Measurements from ENCODE around the gene SHC2. TPM values are rescaled to one million over a fixed set of nuclear protein-coding genes. Genes with fewer than 3 reads are reported as not detected.

Gene SHC2
- total RNA-seq, 4 donors from 2014 or later = 31.5 to 72.8 (median 48.8) TPM

DNA sequence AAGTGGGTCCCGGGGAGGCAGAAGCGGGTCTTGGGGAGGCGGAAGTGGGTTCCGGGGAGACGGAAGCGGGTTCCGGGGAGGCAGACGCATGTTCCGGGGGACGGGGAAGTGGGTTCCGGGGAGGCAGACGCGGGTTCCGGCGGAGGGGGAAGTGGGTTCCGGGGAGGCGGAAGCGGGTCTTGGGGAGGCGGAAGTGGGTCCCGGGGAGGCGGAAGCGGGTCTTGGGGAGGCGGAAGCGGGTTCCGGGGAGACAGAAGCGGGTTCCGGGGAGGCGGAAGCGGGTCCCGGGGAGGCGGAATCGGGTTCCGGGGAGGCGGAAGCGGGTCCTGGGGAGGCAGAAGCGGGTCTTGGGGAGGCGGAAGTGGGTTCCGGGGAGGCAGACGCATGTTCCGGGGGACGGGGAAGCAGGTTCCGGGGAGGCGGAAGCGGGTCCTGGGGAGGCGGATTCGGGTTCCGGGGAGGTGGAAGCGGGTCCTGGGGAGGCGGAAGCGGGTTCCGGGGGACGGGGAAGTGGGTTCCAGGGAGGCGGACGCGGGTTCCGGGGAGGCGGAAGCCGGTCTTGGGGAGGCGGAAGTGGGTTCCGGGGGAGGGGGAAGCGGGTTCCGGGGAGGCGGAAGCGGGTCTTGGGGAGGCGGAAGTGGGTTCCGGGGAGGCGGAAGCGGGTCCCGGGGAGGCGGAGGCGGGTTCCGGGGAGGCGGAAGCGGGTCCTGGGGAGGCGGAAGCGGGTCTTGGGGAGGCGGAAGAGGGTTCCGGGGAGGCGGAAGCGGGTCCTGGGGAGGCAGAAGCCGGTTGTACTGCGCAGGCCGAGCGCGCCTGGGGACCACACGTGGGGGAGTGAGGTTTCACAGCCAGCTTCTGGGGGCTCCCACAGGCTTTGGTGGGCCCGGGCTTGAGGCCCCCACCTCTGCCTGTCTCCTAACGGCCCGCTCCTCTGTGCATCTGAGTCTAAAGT is 2.5 kb downstream of the SHC2 start:
- no peak for DNase-seq
- intact Hi-C loops (cut with DNase I) = no loop called here
- no peaks in the 10 kb centered on the region for H3K36me3 ChIP-seq
- H3K4me1 ChIP-seq = peaks cover 4 to 7% of the 10 kb centered on the region in 2 donors
- no peaks in the 10 kb centered on the region for H3K9me3 ChIP-seq
- TF ChIP-seq POLR2A (IDR thresholded peaks at IDR 0.05) = no peak
- TF ChIP-seq CTCF (IDR thresholded peaks at IDR 0.05) = no peak
- no peaks in the 10 kb centered on the region for H3K27me3 ChIP-seq
- WGBS, 2 donors = 93 to 96% methylated on average over 79 to 88 of the region's 89 CpGs
- H3K4me3 ChIP-seq (replicated peaks in 1 of 3) = no peak overlapping the region
- no peak overlapping the region for H3K27ac ChIP-seq

GRCh38 chr19:457636-458035 is 3.2 kb downstream of the SHC2 start:
- Histone ChIP-seq H3K4me1 (peaks cover 4 to 7% of the 10 kb centered on the region in 2 donors), H3K27me3 (no peaks in the 10 kb centered on the region), H3K36me3 (no peaks in the 10 kb centered on the region), H3K9me3 (no peaks in the 10 kb centered on the region), H3K27ac (no peak overlapping the region), H3K4me3 (replicated peaks in 1 of 3) (no peak overlapping the region)
- WGBS, 2 donors = 94 to 96% methylated on average over 30 of the region's 30 CpGs
- DNase-seq = no peak
- TF ChIP-seq POLR2A (IDR thresholded peaks at IDR 0.05) (no peak), CTCF (IDR thresholded peaks at IDR 0.05) (no peak)
- intact Hi-C loops (cut with DNase I) = no loop called here

DNA sequence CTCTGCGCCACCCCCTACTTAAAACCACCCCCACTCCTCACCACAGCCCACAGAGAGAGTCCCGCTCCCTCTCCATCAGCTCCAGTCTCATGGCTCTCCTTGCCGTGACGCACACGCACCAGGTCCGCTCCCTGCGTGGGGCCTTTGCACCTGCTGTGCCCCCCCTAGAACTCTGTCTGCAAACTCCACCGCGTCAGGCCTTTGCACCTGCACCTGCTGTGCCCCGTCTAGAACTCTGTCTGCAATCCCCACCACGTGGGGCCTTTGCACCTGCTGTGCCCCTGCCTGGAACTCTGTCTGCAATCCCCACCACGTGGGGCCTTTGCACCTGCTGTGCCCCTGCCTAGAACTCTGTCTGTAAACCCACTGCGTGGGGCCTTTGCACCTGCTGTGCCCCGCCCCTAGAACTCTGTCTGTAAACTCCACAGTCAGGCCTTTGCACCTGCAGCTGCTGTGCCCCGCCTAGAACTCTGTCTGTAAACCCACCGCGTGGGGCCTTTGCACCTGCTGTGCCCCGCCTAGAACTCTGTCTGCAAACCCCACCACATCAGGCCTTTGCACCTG is 4.2 kb downstream of the SHC2 start:
- H3K27ac ChIP-seq = no peak overlapping the region
- no peaks in the 10 kb centered on the region for H3K36me3 ChIP-seq
- WGBS, 2 donors = 86 to 94% methylated on average over 17 to 18 of the region's 18 CpGs
- no peak overlapping the region for H3K4me3 ChIP-seq (replicated peaks in 1 of 3)
- no peaks in the 10 kb centered on the region for H3K9me3 ChIP-seq
- H3K4me1 ChIP-seq = peaks cover 4 to 6% of the 10 kb centered on the region in 2 donors
- no peaks in the 10 kb centered on the region for H3K27me3 ChIP-seq
- no peak for DNase-seq
- TF ChIP-seq CTCF (IDR thresholded peaks at IDR 0.05) = no peak
- no peak for TF ChIP-seq POLR2A (IDR thresholded peaks at IDR 0.05)
- intact Hi-C loops (cut with DNase I) = no loop called here

GRCh38 chr19:455851-456546 is 4.8 kb downstream of the SHC2 start:
- Histone ChIP-seq H3K36me3 (no peaks in the 10 kb centered on the region), H3K4me3 (replicated peaks in 1 of 3) (no peak overlapping the region), H3K27ac (no peak overlapping the region), H3K4me1 (peaks cover 0 to 4% of the 10 kb centered on the region in 2 donors), H3K27me3 (no peaks in the 10 kb centered on the region), H3K9me3 (no peaks in the 10 kb centered on the region)
- intact Hi-C loops (cut with DNase I) = no loop called here
- TF ChIP-seq CTCF (IDR thresholded peaks at IDR 0.05) (no peak), POLR2A (IDR thresholded peaks at IDR 0.05) (no peak)
- WGBS, 2 donors = 88 to 92% methylated on average over 19 to 24 of the region's 31 CpGs
- DNase-seq = no peak

All from thyroid gland (tissue), 4 donors.